Activated CD8-positive, alpha-beta memory T cell treated with anti-CD3 and anti-CD28 coated beads, Interleukin-2, amount 50 U/mL, for 24 hours (primary cell): ENCODE results near the gene ILRUN.
"Not testable (repeated sequence)": the region's sequence is repeated elsewhere in the genome, so short reads cannot be mapped to it uniquely, and the experiment has no call there.

ENCODE experiments used
- DNase-seq: peaks from one replicate; pipeline ENCODE4 v3.0.0-alpha.2; 2020; ENCODE audit errors: extremely low read depth

ILRUN gene

GRCh38 chr6:34665019-34665418, 31.5 kb downstream of the ILRUN start:
- DNase-seq: no peak

GRCh38 chr6:34664256-34664971, 32.2 kb downstream of the ILRUN start:
- DNase-seq: no peak

GRCh38 chr6:34663831-34664255, 32.7 kb downstream of the ILRUN start:
- no peak for DNase-seq

DNA sequence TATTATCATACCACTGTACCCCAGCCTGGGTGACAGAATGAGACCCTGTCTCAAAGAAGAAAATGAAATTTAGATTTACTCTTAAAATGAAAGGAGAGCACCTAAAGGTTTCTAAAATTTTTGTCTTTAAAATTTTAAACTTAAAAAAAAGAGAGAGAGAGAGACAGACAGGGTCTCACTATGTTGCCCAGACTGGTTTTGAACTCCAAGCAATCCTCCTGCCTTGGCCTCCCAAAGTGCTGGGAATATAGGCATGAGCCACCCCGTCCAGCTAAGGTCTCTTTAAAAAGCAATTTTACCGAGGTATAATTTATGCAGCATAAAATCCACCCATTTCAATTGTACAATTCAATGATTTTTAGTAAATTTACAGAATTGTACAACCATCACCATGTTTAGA, 33.2 kb downstream of the ILRUN start:
- no peak for DNase-seq

- DNase-seq: no peak
These were observed 35.2 kb downstream of the ILRUN start for GRCh38 chr6:34661357-34661756.

GRCh38 chr6:34658605-34659265, 37.8 kb downstream of the ILRUN start:
- no peak for DNase-seq

DNA sequence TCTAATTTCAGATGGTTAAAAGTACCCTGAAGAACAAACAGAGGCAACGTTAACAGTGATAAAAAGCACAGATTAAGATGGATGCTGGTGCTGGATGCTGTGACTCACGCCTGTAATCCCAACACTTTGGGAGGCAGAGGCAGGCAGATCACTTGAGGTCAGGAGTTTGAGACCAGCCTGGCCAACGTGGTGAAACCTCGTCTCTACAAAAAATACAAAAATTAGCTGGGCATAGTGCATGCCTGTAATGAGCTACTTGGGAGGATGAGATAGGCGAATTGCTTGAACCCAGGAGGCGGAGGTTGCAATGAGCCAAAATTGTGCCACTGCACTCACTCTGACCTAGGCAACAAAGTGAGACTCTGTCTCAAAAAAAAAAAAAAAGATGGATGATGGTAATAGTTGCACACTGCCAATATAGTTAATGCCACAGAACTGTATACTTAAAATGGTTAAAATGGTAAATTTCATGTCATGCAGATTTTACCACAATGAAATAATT, 38.5 kb downstream of the ILRUN start:
- DNase-seq: not testable (repeated sequence)

DNA sequence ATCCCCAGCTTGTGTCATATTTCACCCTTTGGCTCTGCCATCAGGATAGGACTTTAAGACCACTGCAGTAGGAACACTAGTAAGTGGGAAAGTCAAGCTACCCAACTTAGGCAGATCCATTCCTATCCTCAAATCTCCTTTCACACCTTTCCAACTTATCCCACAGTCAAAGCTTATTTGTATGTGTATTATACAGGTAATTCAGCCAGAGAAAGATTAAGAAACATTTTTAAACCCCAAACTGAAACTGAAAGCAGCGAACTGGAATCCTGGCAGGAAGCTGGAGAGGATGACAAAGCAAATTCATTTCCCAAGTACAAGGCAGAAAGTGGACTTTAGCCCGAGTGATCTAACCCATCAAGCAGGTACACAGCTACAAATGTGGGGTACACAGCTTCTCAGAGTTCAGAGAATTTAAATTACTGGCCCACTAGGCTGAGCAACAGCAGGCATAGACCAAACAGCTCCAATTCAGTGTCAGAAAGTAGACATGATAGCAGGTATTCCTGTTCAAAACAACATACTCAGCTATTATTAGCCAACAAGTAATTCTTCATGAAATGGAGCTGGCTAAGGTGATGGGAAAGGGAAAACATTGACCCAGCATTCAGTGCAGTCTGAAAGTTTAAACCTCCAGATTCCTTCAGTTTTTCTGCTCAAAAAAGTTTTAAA, 39.1 kb downstream of the ILRUN start:
- no peak for DNase-seq

DNA sequence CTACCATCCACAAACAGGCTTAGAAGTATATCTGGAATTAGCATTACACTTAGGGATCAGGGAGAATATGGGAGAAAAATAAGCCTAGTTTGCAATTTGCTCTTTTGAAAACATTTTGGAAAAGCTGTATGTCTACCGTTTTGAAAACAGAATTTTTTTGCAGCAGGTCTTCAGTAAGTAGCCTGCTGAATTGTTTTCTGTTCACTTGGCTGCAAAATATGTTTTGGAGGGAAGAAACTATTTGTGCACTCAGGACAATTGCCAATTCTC, 39.6 kb downstream of the ILRUN start:
- no peak for DNase-seq

GRCh38 chr6:34656378-34657036, 40.1 kb downstream of the ILRUN start:
- DNase-seq: no peak

GRCh38 chr6:34655876-34656377, 40.6 kb downstream of the ILRUN start:
- DNase-seq: not testable (repeated sequence)

DNA sequence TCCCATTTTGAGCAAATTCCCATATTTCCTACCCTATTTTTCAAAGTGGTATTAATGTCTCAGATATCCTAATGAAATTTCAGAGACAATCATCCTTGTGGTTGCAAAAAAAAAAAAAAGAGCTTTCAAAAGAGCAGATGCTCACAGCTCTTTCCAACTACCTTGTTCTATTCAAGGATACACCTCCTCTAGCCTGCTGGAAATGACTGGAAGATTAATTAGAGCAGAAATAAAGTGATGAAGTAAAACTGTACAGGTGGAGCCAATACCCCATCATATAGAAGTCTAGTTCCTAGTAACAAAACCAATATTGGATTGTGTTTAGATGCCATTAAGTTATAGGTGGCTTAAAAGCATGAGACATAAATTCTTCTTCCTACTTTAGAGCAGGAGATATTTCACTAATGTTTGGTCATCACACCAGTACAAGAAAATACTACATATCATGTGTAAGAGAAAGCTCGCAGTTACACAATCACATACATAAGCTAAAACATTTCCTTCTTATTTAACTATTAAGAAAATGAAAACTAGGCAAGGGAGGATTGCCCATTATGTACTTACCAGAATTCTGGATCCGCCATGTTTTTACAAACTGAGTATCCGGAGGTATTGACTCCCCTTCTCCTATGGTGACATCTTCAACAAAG, 42.4 kb downstream of the ILRUN start:
- DNase-seq: no peak

GRCh38 chr6:34652263-34652662, 44.3 kb downstream of the ILRUN start:
- DNase-seq: no peak

- DNase-seq: no peak
These were observed 45.7 kb downstream of the ILRUN start for GRCh38 chr6:34650823-34651222.

GRCh38 chr6:34650232-34650631, 46.3 kb downstream of the ILRUN start:
- DNase-seq: not testable (repeated sequence)

- DNase-seq: no peak
These were observed 47.8 kb downstream of the ILRUN start for GRCh38 chr6:34648806-34649205.
